Measurements from ENCODE around the gene PARD3B.

GRCh38 chr2:204662956-204663355 lies 117.7 kb downstream of the PARD3B start:
- TF ChIP-seq RAD21 (IDR thresholded peaks at IDR 0.05; ENCODE audit: low read length), result no peak
- TF ChIP-seq, protein P1, sequence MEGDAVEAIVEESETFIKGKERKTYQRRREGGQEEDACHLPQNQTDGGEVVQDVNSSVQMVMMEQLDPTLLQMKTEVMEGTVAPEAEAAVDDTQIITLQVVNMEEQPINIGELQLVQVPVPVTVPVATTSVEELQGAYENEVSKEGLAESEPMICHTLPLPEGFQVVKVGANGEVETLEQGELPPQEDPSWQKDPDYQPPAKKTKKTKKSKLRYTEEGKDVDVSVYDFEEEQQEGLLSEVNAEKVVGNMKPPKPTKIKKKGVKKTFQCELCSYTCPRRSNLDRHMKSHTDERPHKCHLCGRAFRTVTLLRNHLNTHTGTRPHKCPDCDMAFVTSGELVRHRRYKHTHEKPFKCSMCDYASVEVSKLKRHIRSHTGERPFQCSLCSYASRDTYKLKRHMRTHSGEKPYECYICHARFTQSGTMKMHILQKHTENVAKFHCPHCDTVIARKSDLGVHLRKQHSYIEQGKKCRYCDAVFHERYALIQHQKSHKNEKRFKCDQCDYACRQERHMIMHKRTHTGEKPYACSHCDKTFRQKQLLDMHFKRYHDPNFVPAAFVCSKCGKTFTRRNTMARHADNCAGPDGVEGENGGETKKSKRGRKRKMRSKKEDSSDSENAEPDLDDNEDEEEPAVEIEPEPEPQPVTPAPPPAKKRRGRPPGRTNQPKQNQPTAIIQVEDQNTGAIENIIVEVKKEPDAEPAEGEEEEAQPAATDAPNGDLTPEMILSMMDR (conservative IDR thresholded peaks at IDR 0.05; ENCODE audit: low read depth, low read length), result no peak
